ENCODE data around the gene NSD2. TPM values are rescaled to one million over a fixed set of nuclear protein-coding genes. Genes with fewer than 3 reads are reported as not detected.

The NSD2 gene
- total and polyA plus RNA-seq, 9 of the 15 experiments (the other 6 are each of a cell fraction or from before 2014, with no cell fraction given): 6.4 to 126 (median 58.8) TPM

GRCh38 chr4:1871471-1872021, 353 bp downstream of the NSD2 start (continued):
- no peak for TF ChIP-seq HNRNPL (IDR thresholded peaks at IDR 0.05; ENCODE audit: low read depth, low read length)
- TF ChIP-seq SMAD3 (CRISPR knock-in tag; conservative IDR thresholded peaks at IDR 0.05): no peak
- TF ChIP-seq ZKSCAN8 (CRISPR knock-in tag; IDR thresholded peaks at IDR 0.05): no peak
- TF ChIP-seq CHD4 (IDR thresholded peaks at IDR 0.05; ENCODE audit: insufficient read depth, insufficient replicate concordance, low read depth, low read length, poor library complexity, severe bottlenecking): no peak
- no peak for TF ChIP-seq PYGO2 (tag; IDR thresholded peaks at IDR 0.05)
- no peak for TF ChIP-seq RNF219 (CRISPR knock-in tag; IDR thresholded peaks at IDR 0.05)
- no peak for TF ChIP-seq ZNF785 (CRISPR knock-in tag; IDR thresholded peaks at IDR 0.05)
- no peak for TF ChIP-seq ARID1B (IDR thresholded peaks at IDR 0.05)
- TF ChIP-seq PCBP1 (IDR thresholded peaks at IDR 0.05; ENCODE audit: low read depth, low read length, poor library complexity, severe bottlenecking): no peak
- no peak for TF ChIP-seq DDX20 (tag; IDR thresholded peaks at IDR 0.05; ENCODE audit: low read depth)
- no peak for TF ChIP-seq PHB (CRISPR knock-in tag; IDR thresholded peaks at IDR 0.05)
- TF ChIP-seq POLR2B (IDR thresholded peaks at IDR 0.05; ENCODE audit: low read depth, partially characterized antibody): no peak
- TF ChIP-seq GTF2E2 (tag; IDR thresholded peaks at IDR 0.05): no peak
- TF ChIP-seq TBL1XR1 (IDR thresholded peaks at IDR 0.05; ENCODE audit: low read length in 2 of 2): no peak
- no peak for TF ChIP-seq MCM3 (IDR thresholded peaks at IDR 0.05)
- no peak for TF ChIP-seq MXD1 (CRISPR knock-in tag; IDR thresholded peaks at IDR 0.05; ENCODE audit: borderline replicate concordance, poor library complexity, severe bottlenecking)
- TF ChIP-seq RB1 (IDR thresholded peaks at IDR 0.05; ENCODE audit: low read depth): 0 out of 2 replicates have a peak, but pooled peaks have one; percentile 0
- no peak for TF ChIP-seq PKNOX1 (IDR thresholded peaks at IDR 0.05)
- no peak for TF ChIP-seq ASH1L (IDR thresholded peaks at IDR 0.05; ENCODE audit: borderline replicate concordance, low read depth, partially characterized antibody)
- TF ChIP-seq POLR3G (IDR thresholded peaks at IDR 0.05; ENCODE audit: extremely low read depth, insufficient read length, insufficient replicate concordance): no peak
- TF ChIP-seq YY1 (IDR thresholded peaks at IDR 0.05; ENCODE audit: borderline replicate concordance in 1 of 3, control insufficient read depth in 1 of 3, extremely low read depth in 1 of 3, insufficient read depth in 3 of 3, insufficient read length in 1 of 3, insufficient replicate concordance in 2 of 3, low read depth in 1 of 3, low read length in 2 of 3): peak in 2 of 3 experiments; percentile 72 to 84
- TF ChIP-seq ZNF316 (IDR thresholded peaks at IDR 0.05): no peak
- TF ChIP-seq ZNF175 (CRISPR knock-in tag; IDR thresholded peaks at IDR 0.05; ENCODE audit: low read depth): no peak
- no peak for TF ChIP-seq SIX5 (IDR thresholded peaks at IDR 0.05; ENCODE audit: borderline replicate concordance in 1 of 2, insufficient read depth in 1 of 2, low read depth in 1 of 2, low read length in 2 of 2)
- TF ChIP-seq HMGN3 (IDR thresholded peaks at IDR 0.05; ENCODE audit: borderline replicate concordance, extremely low read depth, insufficient read length, low read depth, low read length): peak; percentile 15

Measured in K562 (cell line).